Upper lobe of left lung (tissue), 6 donors: Measurements from ENCODE around the gene PHYKPL. TPM values are rescaled to one million over a fixed set of nuclear protein-coding genes. Genes with fewer than 3 reads are reported as not detected.

Experiments used
- ATAC-seq, 2 donors: fragments of 200-7000 bp; cut with Tn5 transposase; one replicate each; pipeline ENCODE4 v1.9.1; 2022; ENCODE audit warnings: mild to moderate bottlenecking in 2 of 2, moderate library complexity in 2 of 2; ENCODE audit not compliant: low FRiP score in 2 of 2
- DNase-seq, 2 donors: peaks; one replicate each; pipeline ENCODE4 v3.0.0-alpha.2; 2019 to 2020
- H3K27ac ChIP-seq, 4 donors: fragments of 200-600 bp; sonication (generic); one replicate each; pipeline ENCODE4 v1.5.1; 2016 to 2019
- H3K27me3 ChIP-seq, 4 donors: fragments of 200-600 bp; sonication (generic); one replicate each; pipeline ENCODE4 v1.5.1; 2017 to 2019
- H3K36me3 ChIP-seq, 4 donors: fragments of 200-600 bp; sonication (generic); one replicate each; pipeline ENCODE4 v1.5.1; 2016 to 2019
- H3K4me1 ChIP-seq, 4 donors: fragments of 200-600 bp; sonication (generic); one replicate each; pipeline ENCODE4 v1.5.1; 2018 to 2019
- H3K4me3 ChIP-seq, 4 donors: fragments of 200-600 bp; sonication (generic); one replicate each; pipeline ENCODE4 v1.5.1; 2017 to 2019; ENCODE audit warnings: mild to moderate bottlenecking in 2 of 4, moderate library complexity in 1 of 4
- H3K9me3 ChIP-seq, 4 donors: fragments of 200-600 bp; sonication (generic); one replicate each; pipeline ENCODE4 v1.5.1; 2018 to 2019
- CTCF ChIP-seq, 6 experiments: fragments of 450-650 bp in 4 of 6; fragments of 200-600 bp in 2 of 6; sonication (generic) in 2 of 6; IDR thresholded peaks; one replicate each; pipeline ENCODE4 v1.5.1; 2016 to 2019; ENCODE audit warnings: antibody characterized with exemption in 6 of 6
- EP300 ChIP-seq, 4 donors: sonication (generic); formaldehyde crosslinking; IDR thresholded peaks; one replicate each; pipeline ENCODE4 v1.5.1; 2017; ENCODE audit warnings: antibody characterized with exemption in 4 of 4, control low read depth in 2 of 4
- POLR2A ChIP-seq, 4 donors: fragments of 450-650 bp; IDR thresholded peaks; one replicate each; pipeline ENCODE4 v1.5.1; 2016 to 2017; ENCODE audit warnings: antibody characterized with exemption in 4 of 4, mild to moderate bottlenecking in 2 of 4
- POLR2AphosphoS5 ChIP-seq, 2 donors: sonication (generic); formaldehyde crosslinking; IDR thresholded peaks; one replicate each; pipeline ENCODE4 v1.5.1; 2017; ENCODE audit warnings: antibody characterized with exemption in 2 of 2
- WGBS, 2 donors: methylation state at CpG; one replicate each; pipeline ENCODE4 v1.1.5; 2017 to 2018; 5-methylcytosine and 5-hydroxymethylcytosine counted together
- total RNA-seq, 6 donors: library from RNA; depleted of rRNA in 4 of 6; stranded (reverse); fragments of >200 nt in 4 of 6; gene quantifications; one replicate each; pipeline versions ENCODE4 v1.1.0 to v1.2.1, GENCODE V29; 2016 to 2021
- donor health status: DM: no; HTN: no; CAD: no; lungs with moderate emphysema.
- donor health status: DM: no; HTN: yes; CAD: no; lungs with severe emphysema.

PHYKPL gene
- total RNA-seq, 6 donors from 2014 or later: 61.0 to 237 (median 91.9) TPM

DNA sequence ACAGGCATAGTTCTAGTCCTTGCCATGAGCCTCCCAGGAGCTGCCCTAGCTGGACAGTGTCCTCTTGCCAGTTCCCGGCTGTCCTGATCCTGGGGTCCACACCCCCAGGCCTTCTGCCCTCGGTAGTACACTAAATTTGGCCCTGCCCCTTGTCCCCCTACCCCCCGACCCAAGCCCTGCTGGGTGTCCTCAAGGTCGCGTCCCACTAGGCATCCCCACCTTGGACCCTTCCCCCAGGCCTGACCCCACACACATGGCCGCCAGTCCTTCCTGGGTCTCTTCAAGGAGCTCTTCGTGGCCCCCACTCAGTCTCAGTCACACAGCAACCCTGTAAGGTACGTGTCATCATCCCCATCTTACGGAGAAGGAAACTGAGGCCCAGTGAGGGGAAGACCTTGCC is 40.0 kb upstream of the PHYKPL start:
- 80 to 91% methylated on average over 8 to 9 of the region's 9 CpGs for WGBS, 2 donors
- TF ChIP-seq CTCF (IDR thresholded peaks at IDR 0.05) (no peak), POLR2A (IDR thresholded peaks at IDR 0.05) (no peak), POLR2AphosphoS5 (IDR thresholded peaks at IDR 0.05) (no peak), EP300 (IDR thresholded peaks at IDR 0.05) (no peak)
- Histone ChIP-seq H3K27me3 (no peaks in the 10 kb centered on the region), H3K9me3 (peaks cover 0 to 7% (median 0%) of the 10 kb centered on the region in 4 donors), H3K4me3 (no peak overlapping the region), H3K4me1 (peaks cover 0 to 6% (median 2%) of the 10 kb centered on the region in 4 donors), H3K36me3 (no peaks in the 10 kb centered on the region), H3K27ac (no peak overlapping the region)
- ATAC-seq: no peak
- no peak for DNase-seq

DNA sequence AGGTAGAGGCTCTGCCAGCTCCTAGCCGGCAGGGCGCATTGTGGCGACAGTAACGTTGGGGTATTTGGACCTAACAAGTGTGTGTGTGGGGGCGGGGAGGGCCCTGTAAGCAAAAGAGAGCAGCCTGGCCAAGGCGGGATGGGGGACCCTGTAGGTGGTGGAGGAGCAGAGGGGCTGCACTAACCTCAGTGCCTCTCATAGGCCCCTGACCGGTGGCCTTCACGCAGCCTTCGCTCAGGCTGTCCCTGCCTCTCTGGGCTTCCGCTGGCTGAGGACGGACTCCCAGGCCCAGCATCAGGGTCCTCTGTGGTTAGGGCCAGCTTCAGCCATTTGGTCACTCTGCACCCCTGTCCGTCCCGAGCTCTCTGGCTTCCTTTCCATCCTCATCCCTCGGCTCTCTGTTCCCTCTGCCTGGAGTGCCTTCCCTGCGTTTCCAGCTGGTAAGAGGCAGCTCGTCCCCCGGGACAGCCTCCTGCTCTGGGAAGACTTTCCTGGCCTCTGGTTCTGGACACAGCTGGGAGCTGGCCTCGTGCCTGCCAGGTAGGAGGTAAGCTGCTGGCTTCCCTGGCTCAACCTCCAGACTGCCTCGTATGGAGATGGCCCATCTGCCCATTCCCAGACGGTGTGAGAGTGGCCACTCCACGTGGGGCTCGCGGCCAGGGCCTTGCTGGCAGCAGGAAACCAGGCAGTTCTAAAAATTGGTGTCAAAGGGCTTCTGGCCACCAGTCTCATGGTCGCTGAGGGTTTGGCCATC is 39.3 kb upstream of the PHYKPL start:
- WGBS, 2 donors: 85 to 89% methylated on average over 19 to 24 of the region's 24 CpGs
- no peak for DNase-seq
- H3K36me3 ChIP-seq: no peaks in the 10 kb centered on the region

GRCh38 chr5:178271231-178271630 is 38.6 kb upstream of the PHYKPL start:
- Histone ChIP-seq H3K4me3 (no peak overlapping the region), H3K27ac (no peak overlapping the region), H3K4me1 (peaks cover 0 to 6% (median 2%) of the 10 kb centered on the region in 4 donors), H3K36me3 (no peaks in the 10 kb centered on the region), H3K9me3 (peaks cover 0 to 7% (median 0%) of the 10 kb centered on the region in 4 donors), H3K27me3 (no peaks in the 10 kb centered on the region)
- ATAC-seq (no peak), DNase-seq (no peak)
- TF ChIP-seq EP300 (IDR thresholded peaks at IDR 0.05) (no peak), POLR2AphosphoS5 (IDR thresholded peaks at IDR 0.05) (no peak), POLR2A (IDR thresholded peaks at IDR 0.05) (no peak), CTCF (IDR thresholded peaks at IDR 0.05) (no peak)
- WGBS, 2 donors: 90% methylated on average over 4 of the region's 4 CpGs

More for the DNA sequence above, 39.3 kb upstream of the PHYKPL start:
- H3K4me1 ChIP-seq: peaks cover 0 to 6% (median 2%) of the 10 kb centered on the region in 4 donors
- H3K9me3 ChIP-seq: peaks cover 0 to 7% (median 0%) of the 10 kb centered on the region in 4 donors
- no peak overlapping the region for H3K4me3 ChIP-seq
- H3K27ac ChIP-seq: no peak overlapping the region
- TF ChIP-seq CTCF (IDR thresholded peaks at IDR 0.05) (no peak), POLR2AphosphoS5 (IDR thresholded peaks at IDR 0.05) (no peak), EP300 (IDR thresholded peaks at IDR 0.05) (no peak)
- no peaks in the 10 kb centered on the region for H3K27me3 ChIP-seq
- ATAC-seq: no peak

- 98 to 100% methylated on average over 1 of the region's 1 CpG for WGBS, 2 donors
Measured at GRCh38 chr5:178269499-178269898, 36.9 kb upstream of the PHYKPL start.

More at GRCh38 chr5:178269499-178269898, 36.9 kb upstream of the PHYKPL start:
- no peak for TF ChIP-seq EP300 (IDR thresholded peaks at IDR 0.05)
- TF ChIP-seq POLR2A (IDR thresholded peaks at IDR 0.05): no peak
- TF ChIP-seq CTCF (IDR thresholded peaks at IDR 0.05): no peak
- TF ChIP-seq POLR2AphosphoS5 (IDR thresholded peaks at IDR 0.05): no peak
- ATAC-seq (no peak), DNase-seq (no peak)
- Histone ChIP-seq H3K36me3 (no peaks in the 10 kb centered on the region), H3K27ac (no peak overlapping the region), H3K4me3 (no peak overlapping the region), H3K27me3 (no peaks in the 10 kb centered on the region), H3K4me1 (peaks cover 0 to 4% (median under 1%) of the 10 kb centered on the region in 4 donors), H3K9me3 (no peaks in the 10 kb centered on the region)
